Left lung (tissue), 10 donors: Measurements from ENCODE around the gene TNP1. TPM values are rescaled to one million over a fixed set of nuclear protein-coding genes. Genes with fewer than 3 reads are reported as not detected.

ENCODE experiments used
- ATAC-seq: fragments of 200-7000 bp; cut with Tn5 transposase; one replicate; pipeline ENCODE4 v1.9.1; 2020; ENCODE audit warnings: moderate library complexity
- DNase-seq, 4 donors: peaks; one replicate each; pipeline ENCODE4 v3.0.0-alpha.2; 2013 to 2020
- H3K27ac ChIP-seq, 2 donors: fragments of 200-600 bp; sonication (generic) in 1 of 2; one replicate each; pipeline versions ENCODE4 v1.5.0 to v1.8.0; 2020 to 2021
- H3K27me3 ChIP-seq, 2 donors: fragments of 200-600 bp; sonication (generic) in 1 of 2; one replicate each; pipeline versions ENCODE4 v1.5.0 to v1.8.0; 2020 to 2021
- H3K36me3 ChIP-seq, 2 donors: fragments of 200-600 bp; sonication (generic) in 1 of 2; one replicate each; pipeline versions ENCODE4 v1.5.0 to v1.8.0; 2020 to 2021
- H3K4me1 ChIP-seq, 2 donors: fragments of 200-600 bp; one replicate each; pipeline ENCODE4 v1.8.0; 2021
- H3K4me3 ChIP-seq, 2 donors: fragments of 200-600 bp; sonication (generic) in 1 of 2; one replicate each; pipeline versions ENCODE4 v1.5.0 to v1.8.0; 2020 to 2021; ENCODE audit warnings: mild to moderate bottlenecking in 1 of 2
- H3K9me3 ChIP-seq, 2 donors: fragments of 200-600 bp; sonication (generic) in 1 of 2; one replicate each; pipeline versions ENCODE4 v1.5.0 to v1.8.0; 2020 to 2021
- intact Hi-C, 2 donors: fragments of 100-400 bp; cut with DNase I; formaldehyde crosslinking; loops; one replicate each; pipeline versions ENCODE4 v1.11.2 to v1.14.2; 2022
- polyA plus RNA-seq, 6 donors: library from polyadenylated mRNA; unstranded; fragments of 120-200 nt; gene quantifications; one replicate each; pipeline ENCODE4 v1.2.1, GENCODE V29; 2013; ENCODE audit not compliant: insufficient read length in 6 of 6
- total RNA-seq, 2 donors: library from RNA; stranded (reverse); fragmentation: NEBNext Ultra II Directional; extraction: Animal tissue kit (Norgen Biotek cat#: 25700); gene quantifications; one replicate each; pipeline ENCODE4 v1.2.1, GENCODE V29; 2021
- TF ChIP-seq, protein P1 (sequence below), 2 donors: fragments of 200-600 bp; sonication (generic) in 1 of 2; IDR thresholded peaks; one replicate each; pipeline versions ENCODE4 v1.5.0 to v1.8.0; 2021; ENCODE audit warnings: antibody characterized with exemption in 2 of 2
- donor health status: DM: no; HTN: yes; CAD: no.
- donor health status: DM: no; HTN: no; CAD: no.

The TNP1 gene
- total and polyA plus RNA-seq, 8 donors, result not detected

DNA sequence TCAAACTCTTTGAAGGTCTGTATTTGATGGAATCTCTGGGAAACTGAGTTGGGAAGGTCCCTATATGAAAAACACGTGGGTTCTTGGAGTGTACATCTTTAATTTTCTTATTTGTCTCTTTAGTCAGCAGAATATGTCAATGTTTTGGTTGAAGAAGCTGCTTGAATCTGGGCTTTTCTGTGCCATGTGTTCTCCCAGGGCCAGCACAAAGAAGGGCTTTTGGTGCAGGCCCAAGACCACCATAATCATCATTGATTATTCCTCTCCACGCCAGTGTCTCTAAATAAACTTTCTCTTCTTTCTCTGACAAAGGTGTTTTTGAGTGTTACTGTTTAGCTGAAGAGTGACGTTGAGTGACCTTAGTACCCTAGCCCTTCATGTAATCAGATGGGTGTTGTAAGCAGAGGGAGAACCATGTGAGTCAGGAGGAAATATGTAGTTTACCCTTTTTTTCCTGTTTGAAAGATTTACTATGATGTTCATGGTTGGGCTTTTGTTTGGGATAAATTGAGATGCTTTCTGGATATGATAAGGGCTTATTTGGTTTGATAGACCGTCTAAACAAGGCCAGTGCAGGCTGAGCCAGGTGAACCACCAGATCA lies 11.6 kb upstream of the TNP1 start:
- DNase-seq (no peak), ATAC-seq (no peak)
- Histone ChIP-seq H3K36me3 (no peaks in the 10 kb centered on the region), H3K27me3 (no peaks in the 10 kb centered on the region), H3K27ac (no peak overlapping the region), H3K9me3 (no peaks in the 10 kb centered on the region), H3K4me3 (no peak overlapping the region), H3K4me1 (no peaks in the 10 kb centered on the region)
- TF ChIP-seq, protein P1, sequence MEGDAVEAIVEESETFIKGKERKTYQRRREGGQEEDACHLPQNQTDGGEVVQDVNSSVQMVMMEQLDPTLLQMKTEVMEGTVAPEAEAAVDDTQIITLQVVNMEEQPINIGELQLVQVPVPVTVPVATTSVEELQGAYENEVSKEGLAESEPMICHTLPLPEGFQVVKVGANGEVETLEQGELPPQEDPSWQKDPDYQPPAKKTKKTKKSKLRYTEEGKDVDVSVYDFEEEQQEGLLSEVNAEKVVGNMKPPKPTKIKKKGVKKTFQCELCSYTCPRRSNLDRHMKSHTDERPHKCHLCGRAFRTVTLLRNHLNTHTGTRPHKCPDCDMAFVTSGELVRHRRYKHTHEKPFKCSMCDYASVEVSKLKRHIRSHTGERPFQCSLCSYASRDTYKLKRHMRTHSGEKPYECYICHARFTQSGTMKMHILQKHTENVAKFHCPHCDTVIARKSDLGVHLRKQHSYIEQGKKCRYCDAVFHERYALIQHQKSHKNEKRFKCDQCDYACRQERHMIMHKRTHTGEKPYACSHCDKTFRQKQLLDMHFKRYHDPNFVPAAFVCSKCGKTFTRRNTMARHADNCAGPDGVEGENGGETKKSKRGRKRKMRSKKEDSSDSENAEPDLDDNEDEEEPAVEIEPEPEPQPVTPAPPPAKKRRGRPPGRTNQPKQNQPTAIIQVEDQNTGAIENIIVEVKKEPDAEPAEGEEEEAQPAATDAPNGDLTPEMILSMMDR (IDR thresholded peaks at IDR 0.05), result no peak
- intact Hi-C loops, result no loop called here

DNA sequence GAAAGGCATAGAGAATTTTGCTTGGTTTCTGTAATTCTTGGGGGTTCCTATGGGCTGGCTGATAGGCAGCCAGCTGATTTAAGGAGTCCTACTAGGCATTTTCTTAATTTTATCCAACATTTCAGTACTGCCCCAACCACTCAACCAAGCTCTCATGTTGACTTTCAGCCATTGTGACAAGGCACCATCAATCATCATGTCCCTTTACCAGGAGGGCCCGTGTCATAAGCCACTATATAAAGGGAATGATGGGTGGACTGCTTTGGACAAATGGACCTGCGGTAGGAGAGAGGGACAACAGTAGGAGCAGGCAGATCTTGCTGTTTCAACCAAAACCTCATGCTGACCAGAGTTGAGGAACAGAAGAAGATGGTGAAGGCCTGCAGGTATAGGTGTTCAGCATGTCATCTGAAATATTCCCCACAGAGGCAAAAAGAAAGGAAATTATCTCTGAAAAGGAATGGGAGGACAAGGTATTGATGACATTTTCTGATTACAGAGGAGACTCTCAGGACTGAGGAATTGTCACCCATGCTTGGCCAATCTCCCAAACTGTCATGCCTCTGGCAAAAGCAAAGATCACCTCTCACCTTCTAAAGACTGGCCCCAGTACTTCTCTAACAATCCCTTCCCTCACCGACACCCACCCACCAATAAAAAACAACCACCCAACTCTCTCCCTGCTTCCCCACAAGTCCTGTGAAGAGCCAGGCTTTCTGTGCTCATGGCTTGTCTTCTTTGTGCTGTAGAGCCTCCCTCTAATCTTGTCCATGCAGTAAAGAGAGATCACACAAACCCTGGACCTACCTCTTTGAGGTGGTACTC lies 10.9 kb upstream of the TNP1 start:
- Histone ChIP-seq H3K4me1 (no peaks in the 10 kb centered on the region), H3K4me3 (no peak overlapping the region), H3K27me3 (no peaks in the 10 kb centered on the region), H3K36me3 (no peaks in the 10 kb centered on the region), H3K27ac (no peak overlapping the region), H3K9me3 (no peaks in the 10 kb centered on the region)
- intact Hi-C loops, result no loop called here
- no peak for DNase-seq
- no peak for ATAC-seq
- TF ChIP-seq, protein P1 (IDR thresholded peaks at IDR 0.05), result no peak

DNA sequence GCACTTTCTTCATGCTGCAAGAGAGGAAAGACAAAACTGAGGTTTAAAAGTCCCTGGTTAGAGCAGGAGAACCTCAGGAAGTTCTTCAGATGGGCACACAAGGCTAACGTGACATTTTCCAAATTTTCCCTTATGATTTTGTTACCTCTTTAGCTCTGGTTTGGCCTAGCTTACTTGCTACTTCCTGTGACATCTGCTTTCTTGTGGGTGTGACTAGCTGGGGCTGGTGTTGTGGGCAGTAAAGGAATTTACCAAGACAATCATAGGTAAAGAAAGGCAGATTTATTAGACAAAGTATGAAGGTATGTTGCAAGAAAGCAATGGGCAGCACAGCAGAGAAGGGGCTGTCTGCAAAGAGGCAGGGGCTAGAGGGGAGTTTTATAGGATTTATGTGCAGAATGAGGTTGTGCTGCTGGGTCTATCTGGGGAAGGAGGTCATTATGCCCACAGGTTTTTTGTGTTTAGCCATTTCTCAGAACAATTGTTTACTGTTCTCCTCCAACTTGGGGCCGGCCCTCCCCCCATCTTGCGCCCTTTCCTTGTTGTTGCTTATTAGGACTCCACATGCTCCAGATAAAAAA lies 6.7 kb upstream of the TNP1 start:
- Histone ChIP-seq H3K4me3 (no peak overlapping the region), H3K27me3 (no peaks in the 10 kb centered on the region), H3K36me3 (no peaks in the 10 kb centered on the region), H3K4me1 (no peaks in the 10 kb centered on the region), H3K27ac (no peak overlapping the region), H3K9me3 (no peaks in the 10 kb centered on the region)
- no peak for DNase-seq
- intact Hi-C loops, result no loop called here
- TF ChIP-seq, protein P1 (IDR thresholded peaks at IDR 0.05), result no peak
- no peak for ATAC-seq

DNA sequence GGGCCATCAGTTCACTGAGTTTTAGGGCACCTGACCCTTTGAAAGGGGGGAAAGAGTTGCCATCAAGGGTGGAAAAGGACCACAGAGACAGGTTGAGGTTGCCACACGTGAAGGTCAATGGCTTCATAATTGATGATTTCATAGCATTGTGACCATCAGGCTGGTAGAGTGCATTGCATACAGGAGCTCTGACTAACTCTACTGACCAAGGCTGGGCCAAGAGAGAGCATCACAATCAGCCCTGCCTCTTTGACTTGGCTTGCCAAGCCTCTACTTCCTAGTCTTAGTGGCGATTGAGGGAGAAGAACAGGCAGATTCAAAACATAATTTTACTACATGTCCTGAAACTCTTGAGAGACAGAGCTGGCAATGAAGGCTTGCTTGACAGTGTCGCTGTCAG lies 5.8 kb upstream of the TNP1 start:
- intact Hi-C loops, result no loop called here
- H3K36me3 ChIP-seq, result no peaks in the 10 kb centered on the region
- H3K27me3 ChIP-seq, result no peaks in the 10 kb centered on the region
- no peaks in the 10 kb centered on the region for H3K9me3 ChIP-seq
- H3K4me3 ChIP-seq, result no peak overlapping the region
- DNase-seq (no peak), ATAC-seq (no peak)
- no peaks in the 10 kb centered on the region for H3K4me1 ChIP-seq
- TF ChIP-seq, protein P1 (IDR thresholded peaks at IDR 0.05), result no peak
- H3K27ac ChIP-seq, result no peak overlapping the region

DNA sequence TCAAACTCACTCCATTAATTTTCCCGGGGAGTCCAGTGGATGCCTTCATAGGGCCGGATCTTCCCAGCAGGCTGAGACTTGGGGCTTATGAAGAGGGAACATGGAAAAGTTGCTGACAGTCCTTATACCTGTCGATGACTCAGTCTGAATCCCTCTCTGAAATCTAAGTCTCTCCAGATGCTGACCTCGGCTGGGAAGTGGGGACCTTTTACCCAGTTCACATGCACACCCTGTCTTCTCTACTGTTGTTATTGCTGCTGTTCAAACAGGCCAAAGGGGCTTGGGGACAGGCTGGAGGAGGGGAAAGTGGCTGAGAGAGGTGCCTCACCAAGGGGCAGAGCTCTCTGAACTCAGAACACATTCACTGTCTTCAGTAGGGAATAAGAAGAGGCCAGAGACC lies 4.1 kb upstream of the TNP1 start:
- Histone ChIP-seq H3K9me3 (no peaks in the 10 kb centered on the region), H3K27me3 (no peaks in the 10 kb centered on the region), H3K4me3 (no peak overlapping the region), H3K4me1 (no peaks in the 10 kb centered on the region), H3K36me3 (no peaks in the 10 kb centered on the region), H3K27ac (no peak overlapping the region)
- intact Hi-C loops, result no loop called here
- no peak for DNase-seq
- no peak for ATAC-seq
- TF ChIP-seq, protein P1 (IDR thresholded peaks at IDR 0.05), result no peak
